Mesenteric fat pad (tissue), 1 donor: ENCODE data around the gene RBL1. TPM values are rescaled to one million over a fixed set of nuclear protein-coding genes. Genes with fewer than 3 reads are reported as not detected.
"Not testable (repeated sequence)": the region's sequence is repeated elsewhere in the genome, so short reads cannot be mapped to it uniquely, and the experiment has no call there.

Experiments used
- DNase-seq: peaks from one replicate; pipeline ENCODE4 v3.0.0-alpha.2; 2020; ENCODE audit warnings: low spot score
- long read RNA-seq: library from polyadenylated mRNA; unstranded; transcript quantifications from one replicate; pipeline ENCODE4 v2.0.0, GENCODE V29; 2020
- total RNA-seq: library from RNA; stranded (reverse); fragmentation: NEBNext Ultra II Directional; extraction: Animal tissue kit (Norgen Biotek cat#: 25700); gene quantifications from one replicate; pipeline ENCODE4 v1.2.1, GENCODE V29; 2021
- donor health status: DM: yes; HTN: yes; CAD: no.

RBL1 gene, protein sequence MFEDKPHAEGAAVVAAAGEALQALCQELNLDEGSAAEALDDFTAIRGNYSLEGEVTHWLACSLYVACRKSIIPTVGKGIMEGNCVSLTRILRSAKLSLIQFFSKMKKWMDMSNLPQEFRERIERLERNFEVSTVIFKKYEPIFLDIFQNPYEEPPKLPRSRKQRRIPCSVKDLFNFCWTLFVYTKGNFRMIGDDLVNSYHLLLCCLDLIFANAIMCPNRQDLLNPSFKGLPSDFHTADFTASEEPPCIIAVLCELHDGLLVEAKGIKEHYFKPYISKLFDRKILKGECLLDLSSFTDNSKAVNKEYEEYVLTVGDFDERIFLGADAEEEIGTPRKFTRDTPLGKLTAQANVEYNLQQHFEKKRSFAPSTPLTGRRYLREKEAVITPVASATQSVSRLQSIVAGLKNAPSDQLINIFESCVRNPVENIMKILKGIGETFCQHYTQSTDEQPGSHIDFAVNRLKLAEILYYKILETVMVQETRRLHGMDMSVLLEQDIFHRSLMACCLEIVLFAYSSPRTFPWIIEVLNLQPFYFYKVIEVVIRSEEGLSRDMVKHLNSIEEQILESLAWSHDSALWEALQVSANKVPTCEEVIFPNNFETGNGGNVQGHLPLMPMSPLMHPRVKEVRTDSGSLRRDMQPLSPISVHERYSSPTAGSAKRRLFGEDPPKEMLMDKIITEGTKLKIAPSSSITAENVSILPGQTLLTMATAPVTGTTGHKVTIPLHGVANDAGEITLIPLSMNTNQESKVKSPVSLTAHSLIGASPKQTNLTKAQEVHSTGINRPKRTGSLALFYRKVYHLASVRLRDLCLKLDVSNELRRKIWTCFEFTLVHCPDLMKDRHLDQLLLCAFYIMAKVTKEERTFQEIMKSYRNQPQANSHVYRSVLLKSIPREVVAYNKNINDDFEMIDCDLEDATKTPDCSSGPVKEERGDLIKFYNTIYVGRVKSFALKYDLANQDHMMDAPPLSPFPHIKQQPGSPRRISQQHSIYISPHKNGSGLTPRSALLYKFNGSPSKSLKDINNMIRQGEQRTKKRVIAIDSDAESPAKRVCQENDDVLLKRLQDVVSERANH
- 5.3 TPM for total RNA-seq
- long read RNA-seq, partial matches to known transcripts, result 1 of 1 reads
- long read RNA-seq, other reads (novel, unspliced or antisense), result 0 of 1 reads

DNA sequence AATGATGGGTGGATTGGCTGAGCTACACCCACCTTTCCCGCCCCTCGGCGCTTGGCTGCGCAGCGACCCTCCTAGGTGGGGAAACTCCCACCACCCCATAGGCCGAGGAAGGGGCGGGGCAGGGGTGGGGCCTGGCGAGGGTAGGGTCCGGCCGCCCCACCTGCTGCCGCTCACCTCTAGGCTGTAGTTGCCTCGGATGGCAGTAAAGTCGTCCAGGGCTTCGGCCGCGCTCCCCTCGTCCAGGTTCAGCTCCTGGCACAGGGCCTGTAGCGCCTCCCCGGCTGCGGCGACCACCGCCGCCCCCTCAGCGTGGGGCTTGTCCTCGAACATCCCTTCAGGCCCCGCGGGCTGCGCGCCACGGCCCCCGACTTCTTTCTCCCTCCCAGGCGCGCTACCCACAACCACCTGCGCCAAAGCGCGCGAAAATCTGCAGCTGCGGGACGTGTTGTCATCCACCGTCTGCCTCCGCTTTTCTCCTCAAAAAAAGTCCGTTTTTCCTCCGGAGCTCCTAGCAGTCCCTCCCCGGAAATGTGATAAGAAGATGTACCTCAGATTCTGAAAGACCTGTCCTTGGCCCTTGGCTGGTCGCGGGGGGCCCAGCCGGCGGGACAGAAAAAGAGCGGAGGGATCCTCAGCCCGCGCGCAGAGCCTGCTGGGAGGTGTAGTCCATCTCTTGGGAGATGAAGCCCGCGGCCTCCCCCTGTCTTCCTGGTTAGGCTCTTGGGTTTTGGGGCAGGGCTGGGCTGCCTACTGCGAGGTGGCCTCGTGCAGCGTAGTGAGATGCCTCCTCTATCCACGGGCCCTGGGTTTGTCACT lies at the start of gene RBL1:
TSS of gene RBL1 (minus strand) at position 399 of the 816 bp plus-strand sequence. CDS start at position 330, 69 bp downstream.
- DNase-seq, result peak; percentile 94

DNA sequence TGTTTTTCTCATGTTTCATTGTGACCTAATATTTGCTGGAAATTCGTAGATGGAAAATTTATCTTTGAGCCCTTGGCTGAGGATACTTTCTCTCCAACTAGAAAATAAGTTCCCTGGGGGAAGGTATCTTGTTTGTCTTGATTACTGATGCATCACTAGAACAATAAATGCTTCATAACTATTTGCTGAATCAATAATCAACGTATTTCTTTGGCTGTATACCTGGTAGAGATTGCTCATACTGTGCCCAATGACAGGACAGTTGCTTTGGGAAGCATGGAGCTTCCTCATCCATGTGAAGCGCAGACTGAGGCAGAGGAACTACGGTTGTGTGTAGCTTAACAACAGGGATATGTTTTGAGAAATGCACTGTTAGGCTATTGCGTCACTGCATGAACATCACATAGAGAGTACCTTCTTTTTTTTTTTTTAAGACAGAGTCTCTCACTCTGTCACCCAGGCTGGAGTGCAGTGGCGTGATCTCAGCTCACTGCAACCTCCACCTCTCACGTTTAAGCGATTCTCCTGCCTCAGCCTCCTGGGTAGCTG lies 49.1 kb upstream of the RBL1 start:
- no peak for DNase-seq

DNA sequence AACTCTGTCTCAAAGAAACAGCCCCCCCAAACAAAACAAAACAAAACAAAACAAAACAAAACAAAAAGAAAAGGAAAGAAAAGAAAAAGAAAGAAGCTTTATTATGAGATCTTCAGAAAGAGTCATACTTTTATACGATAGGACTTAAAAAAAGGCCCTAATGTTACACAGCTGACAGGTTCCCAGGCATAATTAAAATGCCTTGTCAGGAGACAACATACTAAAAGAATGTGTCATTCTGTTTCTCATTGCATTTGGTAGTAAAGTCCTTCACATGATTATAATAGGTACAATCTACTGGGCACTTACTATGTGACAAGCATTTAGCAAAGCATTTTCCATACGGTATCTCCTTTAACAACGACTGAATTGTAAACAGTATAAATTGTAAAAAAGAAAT lies 46.9 kb upstream of the RBL1 start:
- DNase-seq, result no peak

DNA sequence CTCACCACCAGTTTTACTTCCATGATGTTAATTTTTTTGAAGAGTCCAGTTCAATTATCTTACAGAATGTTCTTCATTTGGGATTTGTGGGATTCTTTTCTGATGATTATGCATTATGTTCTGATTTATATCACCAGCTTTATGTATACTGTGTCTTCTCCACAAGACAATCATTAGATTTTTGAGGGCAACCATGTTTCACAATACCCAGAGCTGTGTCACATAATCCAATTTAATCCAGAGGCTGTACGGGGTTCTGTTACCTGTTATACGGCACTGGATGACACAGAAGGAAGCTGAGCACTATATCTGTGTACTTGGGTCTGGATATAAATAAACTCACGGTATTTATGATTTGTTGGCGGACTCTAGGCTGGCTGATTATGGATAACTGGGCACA lies 41.8 kb upstream of the RBL1 start:
- DNase-seq, result no peak

DNA sequence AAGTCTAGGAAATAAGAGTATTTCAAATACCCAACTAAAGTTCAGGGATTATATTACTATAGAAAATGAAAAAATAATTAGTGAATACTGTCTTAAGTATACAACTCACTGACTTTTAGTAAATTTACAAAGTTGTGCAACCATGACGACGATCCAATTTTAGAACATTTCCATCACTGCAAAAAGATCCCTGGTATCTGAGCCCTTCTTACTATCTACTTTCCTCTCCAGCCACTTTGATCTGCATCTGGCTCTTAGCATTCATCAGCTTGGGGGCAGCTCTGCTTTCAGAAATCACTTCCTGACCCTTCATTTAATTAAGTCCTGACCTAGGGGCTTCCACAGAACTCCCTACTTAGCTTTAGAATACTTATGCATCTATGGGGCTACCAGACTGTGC lies 38.2 kb upstream of the RBL1 start:
- DNase-seq, result no peak

DNA sequence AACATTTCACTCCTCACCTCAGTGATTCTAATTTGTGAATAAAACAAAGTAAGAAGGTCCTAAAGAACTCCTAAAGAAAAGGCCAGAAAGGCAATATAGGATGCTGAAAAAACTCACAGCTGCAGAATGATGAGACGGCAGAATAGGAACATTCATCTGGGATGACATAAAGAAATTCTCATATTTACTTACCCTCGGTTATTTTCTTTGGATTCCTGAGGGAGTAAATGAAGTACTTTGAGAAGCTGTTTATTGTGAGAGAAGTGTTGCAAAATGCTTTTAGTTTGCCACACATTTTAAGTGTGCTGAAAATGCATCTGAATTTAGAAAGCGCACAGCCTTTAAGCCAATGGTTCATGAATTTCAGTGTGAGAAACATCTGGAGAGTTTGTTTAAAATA lies 35.7 kb upstream of the RBL1 start:
- DNase-seq, result no peak

DNA sequence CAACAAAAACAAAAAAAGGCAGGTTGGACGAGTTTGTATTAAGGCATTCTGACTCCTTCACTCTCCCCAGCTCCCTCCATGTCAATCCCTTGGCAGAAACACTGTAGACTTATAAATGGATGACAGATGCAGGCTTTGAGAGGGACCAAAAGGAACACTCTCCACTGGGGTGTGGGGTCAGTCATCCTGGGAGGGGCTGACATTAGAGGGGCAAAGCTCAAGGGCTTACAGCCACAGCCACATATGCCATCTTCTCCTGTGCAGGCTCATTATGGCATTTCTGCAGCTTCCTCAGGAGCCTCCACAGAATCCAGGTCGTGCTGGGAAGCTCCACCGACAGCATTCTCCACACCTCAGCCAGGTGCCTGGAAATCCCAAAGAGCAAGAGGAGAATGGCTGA lies 33.0 kb upstream of the RBL1 start:
- no peak for DNase-seq

DNA sequence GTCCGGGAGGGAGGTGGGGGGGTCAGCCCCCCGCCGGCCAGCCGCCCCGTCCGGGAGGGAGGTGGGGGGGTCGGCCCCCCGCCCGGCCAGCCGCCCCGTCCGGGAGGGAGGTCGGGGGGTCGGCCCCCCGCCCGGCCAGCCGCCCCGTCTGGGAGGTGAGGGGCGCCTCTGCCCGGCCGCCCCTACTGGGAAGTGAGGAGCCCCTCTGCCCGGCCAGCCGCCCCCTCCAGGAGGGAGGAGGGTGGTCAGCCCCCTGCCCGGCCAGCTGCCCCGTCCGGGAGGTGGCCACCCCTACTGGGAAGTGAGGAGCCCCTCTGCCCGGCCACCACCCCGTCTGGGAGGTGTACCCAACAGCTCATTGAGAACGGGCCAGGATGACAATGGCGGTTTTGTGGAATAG lies 30.5 kb upstream of the RBL1 start:
- not testable (repeated sequence) for DNase-seq

DNA sequence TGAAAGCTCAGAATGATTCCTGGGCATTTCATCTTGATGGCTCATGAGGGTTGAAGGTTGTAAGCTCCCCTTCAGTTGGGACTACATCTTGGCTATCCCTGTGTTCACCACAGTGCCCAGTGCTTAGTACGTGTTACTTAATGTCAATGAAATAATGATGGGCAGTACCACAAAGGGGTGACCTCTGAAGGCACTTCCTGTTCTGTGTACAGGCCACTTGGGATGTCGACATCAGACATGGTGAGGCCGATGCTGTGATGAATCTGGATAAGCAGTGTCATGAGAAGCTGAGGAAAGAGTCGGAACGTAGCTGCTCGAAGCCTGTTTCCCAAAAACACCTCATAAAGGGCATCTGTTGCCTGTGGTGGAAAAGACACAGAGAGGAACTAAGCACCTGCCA lies 27.6 kb upstream of the RBL1 start:
- DNase-seq, result no peak

DNA sequence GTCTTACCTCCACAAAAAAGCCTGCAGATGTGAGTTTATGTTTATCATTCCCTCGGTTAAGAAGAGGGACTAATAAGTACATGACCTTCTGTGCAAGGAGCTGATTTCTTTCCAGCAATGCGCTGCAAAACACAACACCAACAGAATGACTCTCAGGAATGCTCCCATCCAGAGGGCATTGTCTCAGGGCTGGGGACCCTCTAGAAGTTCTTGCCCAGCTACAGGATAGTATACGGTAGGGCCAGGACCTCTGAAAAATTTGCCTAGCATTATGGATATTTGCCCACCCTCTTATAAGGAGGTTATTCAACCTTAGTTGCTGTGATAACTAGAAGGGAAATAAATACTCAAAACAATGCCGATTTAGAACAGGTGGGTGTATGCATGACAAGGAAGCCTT lies 24.7 kb upstream of the RBL1 start:
- DNase-seq, result no peak

DNA sequence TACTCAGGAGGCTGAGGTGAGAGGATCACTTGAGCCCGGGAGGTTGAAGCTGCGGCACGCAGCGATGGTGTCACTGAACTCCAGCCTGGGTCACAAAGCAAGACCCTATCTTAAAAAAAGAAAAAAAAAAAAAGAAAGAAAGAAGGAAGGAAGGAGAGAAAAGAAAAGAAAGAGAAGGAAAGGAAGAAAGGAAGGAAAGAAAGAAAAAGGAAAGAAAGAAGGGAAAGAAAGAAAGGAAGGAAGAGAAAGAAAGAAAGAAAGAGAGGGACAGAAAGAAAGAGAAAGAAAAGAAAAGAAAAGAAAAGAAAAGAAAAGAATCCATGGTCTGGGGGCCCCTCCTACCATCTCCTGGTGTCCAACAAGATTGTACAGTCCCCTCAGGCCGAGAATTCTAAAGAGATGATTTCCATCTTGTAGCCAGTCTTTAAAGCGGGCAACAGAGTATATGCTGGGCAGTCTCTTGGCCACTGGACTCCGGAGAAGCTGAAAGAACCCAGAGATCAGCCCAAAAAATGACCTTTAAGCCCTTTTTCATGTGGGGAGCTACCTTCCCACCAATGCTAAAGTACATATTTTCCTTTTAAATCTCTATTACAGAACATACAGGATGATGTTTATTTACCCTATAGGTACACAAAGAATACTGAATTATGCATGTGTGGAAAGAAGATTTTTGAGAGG lies 23.7 kb upstream of the RBL1 start:
- DNase-seq, result no peak

DNA sequence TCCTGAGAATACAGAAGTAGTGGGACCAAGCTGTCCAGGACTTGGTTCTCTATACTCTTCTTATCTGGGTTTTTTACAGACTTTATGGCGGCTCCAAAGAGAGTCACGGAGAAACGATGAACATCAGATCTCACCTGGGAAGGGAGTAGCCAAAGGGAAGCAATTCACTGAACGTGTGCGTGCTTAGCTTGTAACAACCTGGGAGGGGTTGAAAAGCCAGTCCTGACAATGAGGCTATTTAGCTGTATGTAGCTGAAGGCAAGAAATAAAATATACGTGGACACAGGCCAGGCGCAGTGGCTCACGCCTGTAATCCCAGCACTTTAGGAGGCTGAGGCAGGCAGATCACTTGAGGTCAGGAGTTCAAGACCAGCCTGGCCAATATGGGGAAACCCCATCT lies 18.2 kb upstream of the RBL1 start:
- DNase-seq, result no peak

DNA sequence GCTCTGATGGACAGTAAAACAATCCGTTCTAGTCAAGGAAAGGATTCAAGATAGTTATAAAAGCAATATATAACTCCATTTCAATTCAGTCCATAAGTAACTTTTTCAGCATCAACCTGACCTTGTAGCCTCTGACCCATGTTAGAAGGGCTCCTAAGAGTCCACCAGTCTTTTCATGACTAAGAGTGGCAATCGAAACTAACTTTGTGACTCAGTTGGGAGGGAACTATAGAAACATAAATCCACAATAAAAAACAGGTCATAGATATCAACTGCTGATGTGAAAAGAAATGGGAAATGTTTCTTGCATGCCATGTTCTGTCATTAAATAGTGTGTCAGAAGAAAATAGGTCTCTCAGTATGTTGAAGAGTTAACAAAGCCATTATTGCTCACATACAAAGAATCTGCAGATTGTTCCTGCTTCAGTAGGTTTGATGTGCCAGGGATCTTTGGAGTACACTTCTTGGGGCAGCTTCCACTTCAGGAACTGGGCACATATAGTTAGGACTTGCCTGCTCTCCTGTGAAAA lies 16.2 kb upstream of the RBL1 start:
- DNase-seq, result no peak

DNA sequence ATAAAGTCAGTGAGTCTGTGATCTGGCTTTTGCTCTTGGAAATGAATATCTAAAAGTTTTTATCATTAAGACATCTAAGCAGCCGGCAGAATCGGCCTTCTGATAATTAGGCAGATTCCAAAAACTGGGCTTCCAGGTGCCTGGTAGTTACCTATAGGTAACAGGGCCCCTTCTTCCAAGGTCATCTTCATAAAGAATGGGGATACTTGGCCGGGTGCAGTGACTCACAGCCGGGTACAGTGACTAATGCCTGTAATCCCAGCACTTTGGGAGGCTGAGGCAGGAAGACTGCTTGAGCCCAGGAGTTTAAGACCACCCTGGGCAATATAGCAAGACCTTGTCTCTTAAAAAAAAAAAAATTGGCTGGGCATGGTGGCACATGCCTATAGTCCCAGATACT lies 12.9 kb upstream of the RBL1 start:
- DNase-seq, result no peak

DNA sequence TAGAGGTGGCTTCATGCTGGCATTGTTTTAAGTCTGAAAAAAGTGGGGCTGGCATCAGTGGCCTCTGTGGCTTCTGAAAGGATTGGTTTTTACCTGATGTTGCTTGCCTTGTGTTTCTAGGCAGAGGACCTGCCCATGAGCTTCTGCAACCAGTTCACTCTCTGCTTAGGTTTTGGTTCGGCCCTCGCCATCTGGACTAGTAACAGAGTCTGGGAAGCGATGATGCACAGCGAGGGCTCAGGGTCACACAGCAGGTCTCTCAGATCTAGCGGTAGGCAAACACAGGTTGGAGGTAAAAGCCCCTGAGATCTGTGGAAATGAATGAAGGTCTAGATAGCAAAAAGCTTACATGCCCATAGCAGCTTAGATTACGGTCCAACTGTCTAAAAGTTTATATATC lies 6.8 kb upstream of the RBL1 start:
- DNase-seq, result no peak

DNA sequence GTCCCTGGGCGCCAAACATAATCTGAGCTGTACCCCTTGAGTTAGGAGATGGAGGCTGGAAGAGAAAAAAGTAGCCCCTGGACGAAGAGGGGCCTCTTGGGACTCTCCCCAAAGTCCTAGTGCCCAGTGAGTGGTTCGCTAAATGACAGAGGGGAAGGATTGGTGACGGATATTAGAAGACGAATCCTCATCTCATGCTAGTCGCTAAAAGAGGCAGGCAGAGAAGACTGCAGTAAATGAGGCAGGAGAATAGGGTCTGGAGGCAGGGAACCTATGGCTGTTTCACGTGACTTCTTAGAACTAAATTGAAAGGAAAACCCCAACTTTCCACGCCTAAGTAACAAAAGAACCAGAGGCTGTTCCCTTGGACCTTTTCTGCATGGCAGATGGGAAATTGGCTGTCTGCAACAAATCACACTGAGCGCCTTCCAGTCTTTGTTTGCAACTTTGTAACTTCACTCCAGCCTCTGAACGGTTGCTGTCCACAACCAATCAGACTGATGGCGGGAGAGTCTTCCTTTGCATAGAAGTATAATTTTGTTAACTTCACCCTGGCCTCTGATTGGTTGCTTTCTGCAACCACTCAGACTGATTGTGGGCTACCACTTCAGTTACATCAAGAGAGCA lies 731 bp upstream of the RBL1 start:
- DNase-seq, result no peak

DNA sequence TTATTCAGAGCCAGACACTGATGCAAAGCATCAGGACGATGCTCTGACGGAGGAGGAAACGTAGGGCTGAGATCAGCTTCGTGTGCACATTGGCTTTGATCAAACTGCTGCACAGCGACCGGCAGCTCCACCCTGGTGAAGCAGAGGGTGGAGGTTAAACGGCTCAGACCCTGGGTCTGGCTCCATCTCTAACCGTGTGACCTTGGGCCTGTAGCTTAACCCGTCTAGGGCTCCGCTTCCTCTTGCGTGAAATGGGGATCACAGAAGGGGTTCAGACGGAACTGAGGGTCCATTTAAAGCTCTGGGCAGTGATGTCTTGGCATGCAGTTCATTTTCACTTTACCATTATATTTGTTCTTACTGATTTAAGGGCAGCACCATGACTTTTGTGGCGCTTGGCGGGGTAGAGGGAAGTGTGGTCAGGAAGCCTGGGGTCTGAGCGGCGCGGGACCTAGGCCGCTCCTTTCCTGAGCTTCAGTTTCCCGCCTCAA lies 644 bp downstream of the RBL1 start:
- DNase-seq, result no peak

DNA sequence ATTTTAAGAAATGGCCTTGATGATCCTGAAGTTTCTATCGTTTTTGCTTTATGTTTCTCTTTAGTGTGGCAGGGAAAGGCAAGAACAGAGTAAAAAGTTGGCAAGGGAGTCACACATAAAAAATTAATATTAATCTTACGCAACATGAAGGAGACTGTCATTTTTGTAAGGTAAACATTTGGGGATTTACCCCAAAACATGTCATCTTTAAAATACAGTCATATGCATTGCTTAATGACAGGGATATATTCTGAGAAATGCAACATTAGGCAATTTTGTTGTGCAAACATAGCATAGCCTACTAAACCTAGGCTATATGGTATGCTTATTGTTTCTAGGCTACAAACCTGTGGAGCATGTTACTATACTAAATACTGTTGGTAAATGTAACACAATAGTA lies 5.4 kb downstream of the RBL1 start:
- no peak for DNase-seq

DNA sequence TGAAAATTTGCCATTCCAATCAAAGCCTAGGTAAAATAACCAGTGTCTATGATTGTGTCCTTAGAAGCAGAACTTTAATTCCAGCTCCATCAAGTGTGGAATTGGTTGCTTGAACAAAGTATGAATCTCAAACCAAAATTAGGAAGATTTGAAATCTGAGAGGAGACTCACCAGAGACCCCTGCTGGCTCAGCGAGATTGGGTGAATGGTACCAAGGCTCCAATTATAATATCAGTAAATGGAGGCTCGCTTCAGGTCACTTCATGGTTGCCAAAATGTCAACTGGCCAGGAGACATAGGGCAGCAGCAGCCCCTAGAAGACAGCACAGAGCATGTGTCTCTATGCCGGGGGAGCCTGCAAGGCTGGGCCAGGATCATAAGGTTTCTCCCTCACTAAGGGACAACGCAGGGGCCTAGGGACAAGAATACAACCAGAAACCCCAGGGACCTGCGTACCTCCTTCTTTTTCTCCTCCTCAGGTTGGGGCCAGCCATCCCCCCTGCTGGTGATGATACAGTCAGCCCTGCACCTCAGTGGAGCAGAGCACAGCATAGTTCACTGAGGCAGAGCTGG lies 14.0 kb downstream of the RBL1 start:
- no peak for DNase-seq
